K562 (cell line): Measurements from ENCODE around the gene PSMC3IP. TPM values are rescaled to one million over a fixed set of nuclear protein-coding genes. Genes with fewer than 3 reads are reported as not detected.

Experiments used
- ARID2 ChIP-seq: fragments of 450-650 bp; IDR thresholded peaks from 2 replicates; pipeline ENCODE4 v1.6.1; 2017; ENCODE audit warnings: antibody characterized with exemption, mild to moderate bottlenecking
- BCOR ChIP-seq: fragments of 450-650 bp; IDR thresholded peaks from 2 replicates; pipeline ENCODE4 v1.6.1; 2016
- CHD2 ChIP-seq: IDR thresholded peaks from 2 replicates; pipeline ENCODE4 v1.6.1; 2011; ENCODE audit warnings: low read depth, low read length
- CXXC5 ChIP-seq: fragments of 250-450 bp; sonication (Bioruptor Pico); IDR thresholded peaks from 2 replicates; pipeline ENCODE4 v1.8.0; 2022; ENCODE audit warnings: inconsistent platforms, mild to moderate bottlenecking, moderate library complexity
- FOXM1 ChIP-seq, 2 experiments: fragments of 450-650 bp in 1 of 2; sonication (generic) in 1 of 2; formaldehyde crosslinking in 1 of 2; IDR thresholded peaks; 2 replicates each; pipeline versions ENCODE4 v1.6.1 to v1.9.0; 2017 to 2022; ENCODE audit warnings: low read depth in 2 of 2, mild to moderate bottlenecking in 2 of 2, missing genetic modification reagents in 1 of 2, moderate library complexity in 1 of 2
- HCFC1 ChIP-seq: IDR thresholded peaks from 2 replicates; pipeline ENCODE4 v1.6.1; 2012; ENCODE audit warnings: low read depth, low read length, improper control_type of control experiment
- HDAC8 ChIP-seq: fragments of 450-650 bp; IDR thresholded peaks from 2 replicates; pipeline ENCODE4 v1.6.1; 2016; ENCODE audit warnings: mild to moderate bottlenecking, missing genetic modification characterization, moderate library complexity, missing compliant biosample characterization
- HEY1 ChIP-seq: fragments of 250-450 bp; sonication (Bioruptor Pico); IDR thresholded peaks from 2 replicates; pipeline ENCODE4 v1.5.0; 2020; ENCODE audit warnings: mild to moderate bottlenecking, moderate library complexity, borderline replicate concordance
- KDM2B ChIP-seq: fragments of 250-450 bp; sonication (Bioruptor Pico); IDR thresholded peaks from 2 replicates; pipeline ENCODE4 v1.8.0; 2021; ENCODE audit warnings: mild to moderate bottlenecking, moderate library complexity
- MEF2A ChIP-seq: IDR thresholded peaks from 2 replicates; pipeline ENCODE4 v1.6.1; 2011; ENCODE audit warnings: low read depth, mild to moderate bottlenecking, low read length, moderate library complexity; ENCODE audit not compliant: control insufficient read depth
- MEF2D ChIP-seq: conservative IDR thresholded peaks from 2 replicates; pipeline ENCODE4 v1.6.1; 2016; ENCODE audit warnings: low read depth, missing genetic modification characterization, missing compliant biosample characterization
- NR3C1 ChIP-seq: sonication (generic); formaldehyde crosslinking; IDR thresholded peaks from 2 replicates; pipeline ENCODE4 v1.8.1; 2022; ENCODE audit warnings: missing genetic modification reagents
- SIRT6 ChIP-seq: IDR thresholded peaks from one replicate; pipeline ENCODE4 v1.6.1; 2012; ENCODE audit warnings: low read depth, mild to moderate bottlenecking, control low read depth, inconsistent platforms, low read length, moderate library complexity
- TAF15 ChIP-seq: fragments of 200-400 bp; formaldehyde crosslinking; IDR thresholded peaks from 2 replicates; pipeline ENCODE4 v1.6.1; 2017; ENCODE audit warnings: mild to moderate bottlenecking, low read depth, low read length, moderate library complexity
- TAL1 ChIP-seq: fragments of 450-650 bp; IDR thresholded peaks from 2 replicates; pipeline ENCODE4 v1.6.1; 2016; ENCODE audit warnings: mild to moderate bottlenecking
- TGIF2 ChIP-seq: sonication (generic); formaldehyde crosslinking; IDR thresholded peaks from 2 replicates; pipeline ENCODE4 v1.8.1; 2022; ENCODE audit warnings: mild to moderate bottlenecking, missing genetic modification reagents, moderate library complexity
- ZBED1 ChIP-seq: IDR thresholded peaks from 2 replicates; pipeline ENCODE4 v1.6.1; 2014
- ZNF75A ChIP-seq: fragments of 450-650 bp; formaldehyde crosslinking; IDR thresholded peaks from 2 replicates; pipeline ENCODE4 v1.4.0; 2020; ENCODE audit warnings: mild to moderate bottlenecking
- polyA plus RNA-seq, 8 experiments: library from polyadenylated mRNA; depleted of rRNA in 4 of 8; stranded (reverse) in 5 of 8; unstranded in 3 of 8; fragments of >200 nt; fragmentation: Nextera tagmentation in 2 of 8; fragmentation: Illumina TruSeq in 1 of 8; extraction: Ambion mirVana in 2 of 8; extraction: Trizol in 1 of 8; gene quantifications; 2 replicates each; pipeline versions ENCODE4 v1.2.1 to v1.2.3, GENCODE V29; 2011 to 2014; ENCODE audit warnings: inconsistent platforms in 1 of 8, missing spikeins in 1 of 8
- total RNA-seq, 7 experiments: library from RNA; depleted of rRNA in 6 of 7; stranded (reverse); fragments of >200 nt in 6 of 7; fragmentation: Illumina TruSeq in 2 of 7; extraction: Trizol in 2 of 7; gene quantifications; 2 replicates each; pipeline versions ENCODE4 v1.2.1 to v1.2.3, GENCODE V29; 2011 to 2021; ENCODE audit warnings: low replicate concordance in 1 of 7
- TF ChIP-seq, protein P1 (sequence below): IDR thresholded peaks from 2 replicates; pipeline ENCODE4 v1.6.1; 2014; ENCODE audit warnings: antibody characterized with exemption
- TF ChIP-seq, protein P2 (sequence below): fragments of 250-450 bp; sonication (Bioruptor Pico); IDR thresholded peaks from 2 replicates; pipeline ENCODE4 v1.8.0; 2021; ENCODE audit warnings: moderate library complexity, mild to moderate bottlenecking, inconsistent platforms
- TF ChIP-seq, protein P3 (sequence below), 2 experiments: fragments of 200-800 bp in 1 of 2; sonication (Bioruptor generic) in 1 of 2; sonication (generic) in 1 of 2; formaldehyde crosslinking in 1 of 2; IDR thresholded peaks in 1 of 2; conservative IDR thresholded peaks in 1 of 2; 2 replicates each; pipeline versions ENCODE4 v1.5.0 to v1.6.1; 2016 to 2020; ENCODE audit warnings: missing compliant biosample characterization in 1 of 2, missing genetic modification characterization in 1 of 2, missing genetic modification reagents in 1 of 2
- TF ChIP-seq, protein P4 (sequence below): fragments of 450-650 bp; formaldehyde crosslinking; IDR thresholded peaks from 2 replicates; pipeline ENCODE4 v1.4.0; 2020; ENCODE audit warnings: mild to moderate bottlenecking
- TF ChIP-seq, protein P5 (sequence below): sonication (generic); formaldehyde crosslinking; IDR thresholded peaks from 2 replicates; pipeline ENCODE4 v1.9.0; 2022; ENCODE audit warnings: mild to moderate bottlenecking, missing genetic modification reagents
- TF ChIP-seq, protein P6 (sequence below): fragments of 450-650 bp; IDR thresholded peaks from 2 replicates; pipeline ENCODE4 v1.6.1; 2017; ENCODE audit warnings: mild to moderate bottlenecking, moderate library complexity

Gene PSMC3IP
- total and polyA plus RNA-seq, 9 of the 15 experiments (the other 6 are each of a cell fraction or from before 2014, with no cell fraction given) = 13.8 to 65.6 (median 32.8) TPM

DNA sequence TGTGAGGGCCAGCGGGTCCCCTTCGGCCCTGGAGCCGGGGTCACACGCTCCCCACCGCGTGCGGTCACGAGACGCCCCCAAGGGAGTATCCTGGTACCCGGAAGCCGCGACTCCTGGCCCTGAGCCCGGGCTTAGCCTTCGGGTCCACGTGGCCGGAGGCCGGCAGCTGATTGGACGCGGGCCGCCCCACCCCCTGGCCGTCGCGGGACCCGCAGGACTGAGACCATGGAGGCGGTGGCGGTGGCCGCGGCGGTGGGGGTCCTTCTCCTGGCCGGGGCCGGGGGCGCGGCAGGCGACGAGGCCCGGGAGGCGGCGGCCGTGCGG lies 41.5 kb downstream of the PSMC3IP start, which contains the start of gene NAGLU (continued):
- TF ChIP-seq, protein P1, sequence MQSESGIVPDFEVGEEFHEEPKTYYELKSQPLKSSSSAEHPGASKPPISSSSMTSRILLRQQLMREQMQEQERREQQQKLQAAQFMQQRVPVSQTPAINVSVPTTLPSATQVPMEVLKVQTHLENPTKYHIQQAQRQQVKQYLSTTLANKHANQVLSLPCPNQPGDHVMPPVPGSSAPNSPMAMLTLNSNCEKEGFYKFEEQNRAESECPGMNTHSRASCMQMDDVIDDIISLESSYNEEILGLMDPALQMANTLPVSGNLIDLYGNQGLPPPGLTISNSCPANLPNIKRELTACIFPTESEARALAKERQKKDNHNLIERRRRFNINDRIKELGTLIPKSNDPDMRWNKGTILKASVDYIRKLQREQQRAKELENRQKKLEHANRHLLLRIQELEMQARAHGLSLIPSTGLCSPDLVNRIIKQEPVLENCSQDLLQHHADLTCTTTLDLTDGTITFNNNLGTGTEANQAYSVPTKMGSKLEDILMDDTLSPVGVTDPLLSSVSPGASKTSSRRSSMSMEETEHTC = peak; percentile 97
- TF ChIP-seq HCFC1 (no peak), TAL1 (no peak), MEF2A (no peak), HEY1 (CRISPR knock-in tag) (no peak), MEF2D (tag) (no peak), BCOR (no peak), FOXM1 (IDR thresholded peaks at IDR 0.05; ENCODE audit: low read depth) (no peak), FOXM1 (CRISPR knock-in tag; IDR thresholded peaks at IDR 0.05; ENCODE audit: low read depth) (no peak), ZNF75A (CRISPR knock-in tag) (no peak), ARID2 (no peak), SIRT6 (no peak), KDM2B (no peak), CXXC5 (CRISPR knock-in tag) (no peak; the same call in none of the 2 replicates), HDAC8 (no peak), ZBED1 (no peak), CHD2 (peak; percentile 49; the same call in 1 of the 2 replicates), NR3C1 (CRISPR knock-in tag) (no peak), TGIF2 (CRISPR knock-in tag) (no peak), TAF15 (no peak)
- TF ChIP-seq, protein P2, sequence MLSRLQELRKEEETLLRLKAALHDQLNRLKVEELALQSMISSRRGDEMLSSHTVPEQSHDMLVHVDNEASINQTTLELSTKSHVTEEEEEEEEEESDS (CRISPR knock-in tag) = no peak
- TF ChIP-seq, protein P3, sequence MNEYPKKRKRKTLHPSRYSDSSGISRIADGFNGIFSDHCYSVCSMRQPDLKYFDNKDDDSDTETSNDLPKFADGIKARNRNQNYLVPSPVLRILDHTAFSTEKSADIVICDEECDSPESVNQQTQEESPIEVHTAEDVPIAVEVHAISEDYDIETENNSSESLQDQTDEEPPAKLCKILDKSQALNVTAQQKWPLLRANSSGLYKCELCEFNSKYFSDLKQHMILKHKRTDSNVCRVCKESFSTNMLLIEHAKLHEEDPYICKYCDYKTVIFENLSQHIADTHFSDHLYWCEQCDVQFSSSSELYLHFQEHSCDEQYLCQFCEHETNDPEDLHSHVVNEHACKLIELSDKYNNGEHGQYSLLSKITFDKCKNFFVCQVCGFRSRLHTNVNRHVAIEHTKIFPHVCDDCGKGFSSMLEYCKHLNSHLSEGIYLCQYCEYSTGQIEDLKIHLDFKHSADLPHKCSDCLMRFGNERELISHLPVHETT (CRISPR knock-in tag; conservative IDR thresholded peaks at IDR 0.05 in 1 of 2, IDR thresholded peaks at IDR 0.05 in 1 of 2) = no peak
- TF ChIP-seq, protein P4, sequence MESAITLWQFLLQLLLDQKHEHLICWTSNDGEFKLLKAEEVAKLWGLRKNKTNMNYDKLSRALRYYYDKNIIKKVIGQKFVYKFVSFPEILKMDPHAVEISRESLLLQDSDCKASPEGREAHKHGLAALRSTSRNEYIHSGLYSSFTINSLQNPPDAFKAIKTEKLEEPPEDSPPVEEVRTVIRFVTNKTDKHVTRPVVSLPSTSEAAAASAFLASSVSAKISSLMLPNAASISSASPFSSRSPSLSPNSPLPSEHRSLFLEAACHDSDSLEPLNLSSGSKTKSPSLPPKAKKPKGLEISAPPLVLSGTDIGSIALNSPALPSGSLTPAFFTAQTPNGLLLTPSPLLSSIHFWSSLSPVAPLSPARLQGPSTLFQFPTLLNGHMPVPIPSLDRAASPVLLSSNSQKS (CRISPR knock-in tag) = no peak
- TF ChIP-seq, protein P5, sequence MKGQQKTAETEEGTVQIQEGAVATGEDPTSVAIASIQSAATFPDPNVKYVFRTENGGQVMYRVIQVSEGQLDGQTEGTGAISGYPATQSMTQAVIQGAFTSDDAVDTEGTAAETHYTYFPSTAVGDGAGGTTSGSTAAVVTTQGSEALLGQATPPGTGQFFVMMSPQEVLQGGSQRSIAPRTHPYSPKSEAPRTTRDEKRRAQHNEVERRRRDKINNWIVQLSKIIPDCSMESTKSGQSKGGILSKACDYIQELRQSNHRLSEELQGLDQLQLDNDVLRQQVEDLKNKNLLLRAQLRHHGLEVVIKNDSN (CRISPR knock-in tag) = peak; percentile 95
- TF ChIP-seq, protein P6, sequence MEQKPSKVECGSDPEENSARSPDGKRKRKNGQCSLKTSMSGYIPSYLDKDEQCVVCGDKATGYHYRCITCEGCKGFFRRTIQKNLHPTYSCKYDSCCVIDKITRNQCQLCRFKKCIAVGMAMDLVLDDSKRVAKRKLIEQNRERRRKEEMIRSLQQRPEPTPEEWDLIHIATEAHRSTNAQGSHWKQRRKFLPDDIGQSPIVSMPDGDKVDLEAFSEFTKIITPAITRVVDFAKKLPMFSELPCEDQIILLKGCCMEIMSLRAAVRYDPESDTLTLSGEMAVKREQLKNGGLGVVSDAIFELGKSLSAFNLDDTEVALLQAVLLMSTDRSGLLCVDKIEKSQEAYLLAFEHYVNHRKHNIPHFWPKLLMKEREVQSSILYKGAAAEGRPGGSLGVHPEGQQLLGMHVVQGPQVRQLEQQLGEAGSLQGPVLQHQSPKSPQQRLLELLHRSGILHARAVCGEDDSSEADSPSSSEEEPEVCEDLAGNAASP = no peak
